Measurements from ENCODE around the gene DDX10.

GRCh38 chr11:108654994-108655631 lies 9.8 kb upstream of the DDX10 start:
- TF ChIP-seq EP300 (IDR thresholded peaks at IDR 0.05) (no peak), CTCF (IDR thresholded peaks at IDR 0.05) (peak in 4 of 7 experiments; percentile 22 to 51 (median 46))
